Thymus (tissue), 11 donors: ENCODE data around the gene JMJD8. TPM values are rescaled to one million over a fixed set of nuclear protein-coding genes. Genes with fewer than 3 reads are reported as not detected.
"Not testable (repeated sequence)": the region's sequence is repeated elsewhere in the genome, so short reads cannot be mapped to it uniquely, and the experiment has no call there.

Source experiments
- DNase-seq, 9 donors: peaks; one replicate each; pipeline ENCODE4 v3.0.0-alpha.2; 2013; ENCODE audit warnings: low spot score in 9 of 9, low read depth in 6 of 9, missing footprints in 1 of 9
- H3K27ac ChIP-seq, 2 donors: one replicate each; pipeline ENCODE4 v1.5.1; 2013; ENCODE audit warnings: control low read depth in 1 of 2, low read depth in 1 of 2, low read length in 1 of 2, mild to moderate bottlenecking in 1 of 2, moderate library complexity in 1 of 2
- H3K27me3 ChIP-seq, 2 donors: one replicate each; pipeline ENCODE4 v1.5.1; 2013; ENCODE audit warnings: low read length in 1 of 2; ENCODE audit not compliant: control insufficient read depth in 2 of 2, insufficient read depth in 1 of 2
- H3K36me3 ChIP-seq, 2 donors: one replicate each; pipeline ENCODE4 v1.5.1; 2013; ENCODE audit warnings: low read length in 1 of 2, mild to moderate bottlenecking in 1 of 2, moderate library complexity in 1 of 2; ENCODE audit not compliant: control insufficient read depth in 2 of 2, insufficient read depth in 2 of 2
- H3K4me1 ChIP-seq, 2 donors: one replicate each; pipeline ENCODE4 v1.5.1; 2013; ENCODE audit warnings: low read length in 2 of 2; ENCODE audit not compliant: control insufficient read depth in 2 of 2, insufficient read depth in 2 of 2
- H3K4me3 ChIP-seq, 2 donors: one replicate each; pipeline ENCODE4 v1.5.1; 2013; ENCODE audit warnings: low read length in 2 of 2, control low read depth in 1 of 2, mild to moderate bottlenecking in 1 of 2
- H3K9me3 ChIP-seq, 2 donors: one replicate each; pipeline ENCODE4 v1.5.1; 2013; ENCODE audit warnings: low read length in 1 of 2, mild to moderate bottlenecking in 1 of 2; ENCODE audit not compliant: control insufficient read depth in 2 of 2, insufficient read depth in 1 of 2
- WGBS: extraction: QIAGEN DNeasy Blood & Tissue Kit; methylation state at CpG from one replicate; pipeline ENCODE4 v1.1.7; 2013; 5-methylcytosine and 5-hydroxymethylcytosine counted together
- polyA plus RNA-seq: library from polyadenylated mRNA; stranded (reverse); fragments of 200-250 nt; gene quantifications from one replicate; pipeline ENCODE4 v1.2.3, GENCODE V29; 2013
- total RNA-seq: library from RNA; stranded (reverse); fragments of 120-200 nt; gene quantifications from one replicate; pipeline ENCODE4 v1.2.4, GENCODE V29; 2013
- donor health status: healthy.

JMJD8 gene
- total and polyA plus RNA-seq, 2 donors, result 23.4 to 31.2 TPM

DNA sequence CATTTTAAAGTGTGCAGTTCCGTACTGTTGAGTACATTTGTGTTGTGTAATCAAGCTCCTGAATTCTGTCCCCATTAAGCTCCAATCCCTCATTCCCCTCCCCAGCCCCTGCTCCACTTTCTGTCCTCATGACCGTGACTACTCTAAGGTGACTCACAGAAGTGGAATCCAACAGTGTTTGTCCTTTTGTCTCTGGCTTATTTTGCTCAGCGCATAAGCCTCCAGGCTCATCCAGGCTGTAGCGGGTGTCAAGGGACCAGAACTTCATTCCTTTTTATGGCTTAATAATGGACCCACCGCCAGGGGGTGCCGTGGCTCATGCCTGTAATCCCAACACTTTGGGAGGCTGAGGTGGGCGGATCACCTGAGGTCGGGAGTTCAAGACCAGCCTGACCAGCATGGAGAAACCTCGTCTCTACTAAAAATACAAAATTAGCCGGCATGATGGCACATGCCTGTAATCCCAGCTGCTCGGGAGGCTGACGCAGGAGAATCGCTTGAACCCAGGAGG lies 28.7 kb upstream of the JMJD8 start:
- WGBS, result 58% methylated on average over 13 of the region's 13 CpGs
- H3K4me3 ChIP-seq, H3K27ac ChIP-seq, H3K36me3 ChIP-seq, H3K9me3 ChIP-seq: not testable (repeated sequence)
- Histone ChIP-seq H3K27me3 (peaks cover 8 to 83% of the 10 kb centered on the region in 2 donors), H3K4me1 (peaks cover 14 to 26% of the 10 kb centered on the region in 2 donors)
- peak in 1 of 9 donors; percentile 55 for DNase-seq

GRCh38 chr16:711548-712320 lies 27.6 kb upstream of the JMJD8 start:
- no peak overlapping the region for H3K27ac ChIP-seq
- peaks cover 15 to 83% of the 10 kb centered on the region in 2 donors for H3K27me3 ChIP-seq
- H3K36me3 ChIP-seq, result no peaks in the 10 kb centered on the region
- peak in 2 of 9 donors; percentile 69 to 79 for DNase-seq
- H3K4me1 ChIP-seq, result peaks cover 14 to 19% of the 10 kb centered on the region in 2 donors
- no peak overlapping the region for H3K4me3 ChIP-seq
- no peaks in the 10 kb centered on the region for H3K9me3 ChIP-seq
- 14% methylated on average over 25 of the region's 25 CpGs for WGBS

- WGBS, result 85% methylated on average over 12 of the region's 12 CpGs
Observed at GRCh38 chr16:711084-711483, 26.9 kb upstream of the JMJD8 start.

DNA sequence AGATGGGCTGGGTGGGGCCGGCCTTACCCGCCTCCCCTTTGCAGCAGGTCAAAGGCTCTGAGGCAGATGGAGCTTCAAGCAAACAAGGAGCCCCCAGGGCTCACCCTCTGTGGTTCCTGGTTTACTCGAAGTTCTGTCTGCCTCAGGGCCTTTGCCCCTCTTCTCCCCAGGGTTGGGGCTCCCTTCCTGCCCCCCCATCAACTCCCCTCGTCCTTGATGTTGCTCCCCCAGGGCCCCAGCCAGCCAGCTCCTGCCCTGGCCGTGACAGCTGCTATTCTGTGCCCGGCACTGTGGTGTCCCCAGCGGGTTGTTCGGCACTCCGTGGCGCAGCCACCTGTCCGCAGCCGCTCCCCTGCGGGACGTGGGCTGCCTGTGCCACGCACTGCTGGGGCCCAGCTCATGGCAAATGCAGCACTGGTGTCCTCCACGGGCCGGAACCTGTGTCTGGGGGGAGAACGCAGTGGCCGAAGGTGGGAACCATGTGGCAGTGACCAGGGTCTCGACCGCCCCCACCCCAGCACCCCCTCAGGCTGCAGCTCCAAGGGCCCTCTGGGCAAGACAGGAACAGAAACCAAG lies 26.5 kb upstream of the JMJD8 start:
- H3K27ac ChIP-seq, result no peak overlapping the region
- H3K27me3 ChIP-seq, result peaks cover 26 to 81% of the 10 kb centered on the region in 2 donors
- H3K9me3 ChIP-seq, result no peaks in the 10 kb centered on the region
- DNase-seq, result no peak
- no peak overlapping the region for H3K4me3 ChIP-seq
- 77% methylated on average over 21 of the region's 21 CpGs for WGBS
- H3K4me1 ChIP-seq, result peaks cover 5 to 15% of the 10 kb centered on the region in 2 donors
- H3K36me3 ChIP-seq, result no peaks in the 10 kb centered on the region

More at GRCh38 chr16:711084-711483, 26.9 kb upstream of the JMJD8 start:
- no peak for DNase-seq
- H3K27me3 ChIP-seq, result peaks cover 21 to 83% of the 10 kb centered on the region in 2 donors
- no peak overlapping the region for H3K27ac ChIP-seq
- no peaks in the 10 kb centered on the region for H3K36me3 ChIP-seq
- H3K4me3 ChIP-seq, result no peak overlapping the region
- no peaks in the 10 kb centered on the region for H3K9me3 ChIP-seq
- peaks cover 8 to 17% of the 10 kb centered on the region in 2 donors for H3K4me1 ChIP-seq

DNA sequence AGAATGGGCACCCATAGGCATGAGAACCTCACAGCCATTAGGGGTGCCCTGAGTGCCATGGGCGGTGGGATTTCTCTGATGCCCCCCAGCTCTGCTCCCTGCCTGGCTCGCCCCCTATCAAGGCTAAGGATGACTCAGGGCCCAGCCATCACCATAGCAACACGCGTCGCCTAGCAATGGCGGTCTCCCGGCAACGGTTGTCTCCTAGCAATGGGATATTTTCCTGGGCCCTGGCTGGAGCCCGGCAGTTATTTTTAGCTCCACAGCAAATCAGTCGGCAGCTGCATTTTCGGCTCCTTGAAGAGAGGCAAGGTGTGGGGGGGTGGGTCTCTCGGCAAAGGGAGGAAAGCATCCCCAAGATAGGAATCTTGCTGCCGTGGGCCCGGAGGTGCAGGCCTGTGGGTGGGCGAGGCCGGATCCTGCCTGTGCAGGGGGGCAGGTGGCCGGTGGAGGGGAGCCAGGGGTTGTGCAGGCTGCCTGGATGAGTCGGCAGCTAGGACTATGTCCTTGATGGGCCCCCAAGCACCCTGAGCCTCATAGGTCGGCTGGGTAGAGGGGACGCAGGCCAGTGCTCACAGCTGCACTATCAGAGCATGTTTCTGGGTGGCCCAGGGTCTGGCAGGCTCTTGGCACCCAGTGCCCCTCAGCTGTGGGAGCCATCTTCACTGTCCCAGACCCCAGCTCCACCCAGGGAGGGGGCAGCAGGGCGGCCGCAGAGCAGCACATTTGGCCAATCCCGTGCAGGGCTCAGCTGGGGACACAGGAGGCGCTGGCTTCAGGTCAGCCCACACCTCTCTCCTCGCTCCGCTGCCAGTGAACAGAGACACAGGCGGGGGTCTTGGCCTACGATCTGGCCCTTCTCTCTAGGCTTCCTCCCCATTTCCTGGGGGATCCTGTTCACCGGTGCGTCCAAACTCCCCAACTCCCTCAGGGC lies 25.7 kb upstream of the JMJD8 start:
- DNase-seq, result no peak
- Histone ChIP-seq H3K4me3 (no peak overlapping the region), H3K27ac (no peak overlapping the region), H3K27me3 (peaks cover 34 to 82% of the 10 kb centered on the region in 2 donors), H3K36me3 (no peaks in the 10 kb centered on the region), H3K4me1 (peaks cover 5 to 15% of the 10 kb centered on the region in 2 donors), H3K9me3 (no peaks in the 10 kb centered on the region)
- 49% methylated on average over 30 of the region's 30 CpGs for WGBS

DNA sequence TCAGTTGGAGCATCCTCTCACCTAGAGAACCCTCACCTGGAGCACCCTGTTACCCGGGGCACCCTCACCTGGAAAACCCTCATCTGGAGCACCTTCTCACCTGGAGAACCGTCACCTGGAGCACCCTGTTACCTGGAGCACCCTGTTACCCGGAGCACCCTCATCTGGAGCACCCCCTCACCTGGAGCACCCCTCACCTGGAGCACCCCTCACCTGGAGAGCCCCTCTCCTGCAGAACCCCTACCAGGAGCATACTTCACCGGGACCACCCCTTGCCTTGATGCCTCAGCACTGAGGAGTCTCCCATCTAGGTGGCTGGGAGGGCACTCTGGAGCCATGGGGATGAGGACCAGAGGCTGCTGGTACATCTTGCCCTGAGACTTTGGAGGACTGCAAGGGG lies 24.8 kb upstream of the JMJD8 start:
- Histone ChIP-seq H3K4me1 (peaks cover 0 to 6% of the 10 kb centered on the region in 2 donors), H3K36me3 (no peaks in the 10 kb centered on the region), H3K4me3 (no peak overlapping the region), H3K9me3 (peaks cover 0 to 1% of the 10 kb centered on the region in 2 donors), H3K27me3 (peaks cover 40 to 83% of the 10 kb centered on the region in 2 donors), H3K27ac (no peak overlapping the region)
- WGBS, result 77% methylated on average over 4 of the region's 4 CpGs
- DNase-seq, result no peak

- WGBS, result 63% methylated on average over 3 of the region's 3 CpGs
- H3K36me3 ChIP-seq, result no peaks in the 10 kb centered on the region
- H3K4me3 ChIP-seq, result no peak overlapping the region
- H3K4me1 ChIP-seq, result peaks cover 0 to 6% of the 10 kb centered on the region in 2 donors
- no peak overlapping the region for H3K27ac ChIP-seq
- peaks cover 0 to 1% of the 10 kb centered on the region in 2 donors for H3K9me3 ChIP-seq
- peaks cover 46 to 87% of the 10 kb centered on the region in 2 donors for H3K27me3 ChIP-seq
- no peak for DNase-seq
Observed at GRCh38 chr16:708019-708418, 23.9 kb upstream of the JMJD8 start.

DNA sequence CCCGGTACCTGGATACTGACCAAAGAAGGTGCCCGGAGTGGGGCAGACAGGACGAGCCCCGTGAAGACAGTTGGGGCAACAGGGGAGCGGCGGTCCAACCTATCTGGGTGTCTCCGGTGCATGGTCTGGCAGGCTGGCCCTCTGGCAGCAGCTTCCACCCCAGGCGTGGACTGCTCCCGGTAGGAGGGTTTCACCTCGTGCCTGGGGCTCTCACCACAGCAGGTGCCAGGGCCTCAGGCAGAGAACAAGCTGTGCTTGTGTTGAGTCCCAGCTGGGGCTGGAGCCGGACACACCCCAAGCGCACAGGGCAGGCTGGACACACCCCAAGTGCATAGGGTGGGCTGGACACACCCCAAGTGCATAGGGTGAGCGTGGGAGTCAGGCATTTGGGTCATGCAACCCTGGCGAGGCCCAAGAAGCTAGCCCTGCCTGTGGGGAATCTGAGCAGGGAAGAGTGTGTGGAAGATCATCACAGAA lies 23.0 kb upstream of the JMJD8 start:
- Histone ChIP-seq H3K9me3 (peaks cover 0 to 1% of the 10 kb centered on the region in 2 donors), H3K27me3 (peaks cover 55 to 93% of the 10 kb centered on the region in 2 donors), H3K4me1 (peaks cover 0 to 6% of the 10 kb centered on the region in 2 donors), H3K27ac (no peak overlapping the region), H3K36me3 (no peaks in the 10 kb centered on the region), H3K4me3 (no peak overlapping the region)
- WGBS, result 55% methylated on average over 14 of the region's 14 CpGs
- no peak for DNase-seq
